Measurements from ENCODE around the gene STAC.
"Not testable (repeated sequence)": the region's sequence is repeated elsewhere in the genome, so short reads cannot be mapped to it uniquely, and the experiment has no call there.

The STAC gene

DNA sequence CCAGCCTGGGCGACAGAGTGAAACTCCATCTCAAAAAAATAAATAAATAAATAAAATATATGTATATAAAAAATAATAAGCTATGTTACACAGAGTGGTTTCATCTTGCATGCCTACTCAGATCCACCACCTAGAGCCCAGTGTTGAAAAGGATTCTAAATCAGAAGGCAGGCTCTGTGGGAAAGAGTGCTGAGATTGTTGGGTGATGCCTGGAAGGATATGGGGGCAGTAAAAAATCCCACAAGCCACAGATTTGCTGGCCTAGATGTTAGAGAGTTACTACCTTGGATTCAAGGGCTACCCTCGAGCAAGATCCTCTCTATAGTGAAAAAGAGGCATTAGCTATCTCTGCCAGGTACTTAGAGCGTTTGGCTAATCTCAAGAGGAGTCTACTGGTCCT lies 144.3 kb downstream of the STAC start:
- DNase-seq = no peak

DNA sequence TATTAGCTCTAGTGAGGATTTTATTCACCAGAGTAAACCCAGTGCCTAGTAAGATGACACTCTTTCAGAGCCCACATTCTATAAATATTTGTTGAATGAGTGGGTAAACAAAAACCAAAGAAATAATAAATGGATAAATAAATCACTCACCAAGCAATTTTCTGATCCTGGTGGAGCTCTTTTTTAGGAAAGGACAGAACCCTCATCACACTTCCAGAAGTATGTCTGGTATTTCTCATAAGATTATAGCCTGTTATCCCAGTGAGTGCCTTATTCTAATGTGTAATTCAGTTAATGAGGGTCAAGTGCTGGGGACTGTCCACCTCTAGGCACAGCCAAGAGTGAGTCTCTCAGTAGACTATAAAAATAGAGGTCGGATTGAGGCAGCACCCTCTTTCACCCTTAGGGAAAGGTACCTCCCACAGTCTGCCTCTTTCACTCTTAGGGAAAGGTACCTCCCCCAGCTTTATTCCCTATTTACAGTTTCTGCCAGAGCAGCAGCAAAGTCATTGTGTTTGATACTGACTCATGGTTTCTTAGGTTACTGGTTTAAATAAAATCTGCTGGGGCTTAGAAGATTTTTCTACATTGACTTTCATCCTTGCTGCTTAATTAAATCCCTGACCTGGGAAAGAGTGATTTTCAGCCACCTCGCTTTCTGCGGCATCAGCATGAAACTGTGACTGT lies 145.0 kb downstream of the STAC start:
- DNase-seq = no peak

DNA sequence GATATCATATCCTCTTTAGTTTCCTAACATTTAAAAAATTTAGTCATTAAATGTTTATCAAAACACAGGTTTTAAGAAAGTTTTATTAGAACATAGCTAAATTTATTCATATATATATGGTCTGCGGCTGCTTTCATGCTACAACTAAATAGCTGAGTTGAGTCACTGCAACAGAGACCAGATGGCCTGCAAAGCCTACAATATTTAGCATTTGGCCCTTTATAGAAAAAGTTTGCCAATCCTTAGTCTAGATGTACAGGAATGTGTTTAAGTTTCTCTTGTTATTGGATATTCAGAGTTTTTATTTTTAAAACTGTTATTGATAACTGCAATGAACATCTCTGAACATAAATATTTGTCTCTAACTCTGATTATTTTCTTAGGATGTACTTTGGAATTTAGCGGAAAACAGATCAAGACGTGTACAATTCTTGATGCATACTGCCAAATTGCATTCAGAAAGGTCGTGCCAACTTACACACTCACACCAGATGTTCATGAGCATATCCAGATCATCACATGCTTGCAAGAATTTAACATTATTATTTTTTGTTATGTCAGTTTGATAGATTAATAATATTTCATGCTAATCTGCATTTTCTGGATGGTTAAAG lies 157.9 kb downstream of the STAC start:
- DNase-seq = no peak

DNA sequence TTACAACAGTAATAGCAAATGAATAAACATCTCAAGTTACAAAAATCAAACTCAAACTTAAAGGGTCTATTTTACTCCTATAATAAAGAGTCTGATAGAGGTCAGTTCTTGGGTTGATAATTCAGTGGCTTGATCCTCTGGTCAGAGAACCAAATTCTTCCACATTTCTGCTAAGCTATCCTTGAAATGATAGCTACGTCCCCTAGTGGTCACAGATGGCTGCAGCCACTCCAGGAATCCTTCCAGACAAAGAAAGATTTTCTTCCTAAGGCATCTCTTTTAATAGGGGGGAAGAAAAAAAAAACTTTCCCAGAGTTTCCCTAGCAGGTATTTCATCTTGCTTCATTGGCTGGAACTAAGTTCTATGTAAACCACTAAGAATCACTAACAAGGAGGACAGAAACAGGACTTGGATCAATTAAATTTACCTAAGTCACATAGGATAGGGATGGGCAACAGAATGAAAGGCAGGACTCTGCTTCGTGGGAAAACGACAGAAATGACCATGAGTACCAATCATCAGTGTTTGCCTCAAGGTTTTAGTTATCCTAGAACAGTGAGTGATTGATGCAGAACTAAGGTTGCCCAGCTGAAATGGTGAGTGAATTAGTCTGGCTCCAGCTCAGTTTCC lies 160.7 kb downstream of the STAC start:
- DNase-seq = peak; percentile 6

DNA sequence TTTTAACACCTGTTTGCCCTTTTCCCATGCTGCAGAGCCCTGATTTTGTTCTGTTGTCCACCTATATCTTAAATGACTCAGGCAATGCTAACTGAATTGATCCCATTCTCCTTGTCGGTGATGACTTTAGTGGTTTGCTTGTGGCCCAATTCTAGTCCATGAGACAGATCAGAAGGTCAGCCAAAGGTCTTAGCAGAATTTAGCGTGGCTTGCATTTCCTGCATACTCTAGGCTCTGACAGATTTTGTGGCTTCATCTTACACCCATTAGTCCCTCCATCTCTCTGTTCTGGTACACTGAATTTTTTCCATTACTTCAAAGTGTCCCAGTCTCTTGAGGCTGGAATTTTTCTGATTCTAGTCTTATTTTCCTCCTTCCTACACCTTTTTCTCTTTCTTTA lies 161.9 kb downstream of the STAC start:
- no peak for DNase-seq

DNA sequence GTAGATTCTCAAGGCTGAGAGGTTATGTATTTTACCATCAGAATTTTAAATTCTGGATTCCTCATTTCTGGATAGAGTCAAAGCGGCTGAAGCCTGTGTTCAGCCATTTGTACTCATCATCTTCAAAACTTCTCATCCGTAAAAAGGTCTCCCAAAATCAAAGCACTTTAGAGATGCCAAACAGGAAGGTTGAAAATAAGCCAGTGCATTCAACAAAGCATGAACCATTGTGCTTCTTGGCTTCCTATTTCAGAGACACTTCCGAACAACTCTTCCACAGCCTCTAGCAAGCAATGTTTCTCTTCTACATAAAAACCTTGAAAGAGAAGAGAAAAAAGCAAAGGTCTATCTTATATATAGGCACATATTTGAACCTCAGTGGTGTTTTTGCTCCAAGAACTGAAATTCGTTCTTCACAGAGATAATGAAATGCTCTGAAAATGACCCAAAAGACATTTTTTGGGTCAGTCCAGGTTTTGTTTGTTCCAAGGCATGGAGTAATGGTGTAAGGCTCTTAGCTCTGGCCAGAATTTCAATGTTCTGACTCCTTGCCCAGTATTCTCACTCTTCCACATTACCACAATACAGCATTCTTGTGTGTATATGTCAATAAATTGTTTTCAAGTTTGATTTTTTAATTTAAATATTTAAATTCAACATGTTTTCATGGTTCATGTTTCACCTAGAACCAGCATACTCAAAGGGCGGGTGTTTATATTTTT lies 163.1 kb downstream of the STAC start:
- DNase-seq = no peak

DNA sequence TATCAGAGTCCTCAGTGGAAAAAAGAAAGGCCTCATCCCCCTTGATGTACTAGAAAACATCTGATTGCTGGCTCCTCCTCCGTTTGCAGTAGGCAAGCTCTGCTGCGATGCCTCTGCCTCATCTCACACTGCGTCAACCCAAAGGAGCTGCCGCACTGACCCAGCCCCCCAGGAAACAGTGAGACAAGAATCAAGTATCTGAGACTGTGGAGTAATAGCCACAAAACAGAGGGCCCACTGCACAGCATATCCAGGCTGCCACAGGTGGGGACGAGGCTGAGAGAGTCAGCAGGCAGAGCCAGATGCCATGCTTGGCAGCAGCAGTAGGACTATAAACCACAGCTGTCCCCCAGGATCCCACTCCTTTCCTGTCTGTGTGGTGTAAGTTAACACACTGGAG lies 165.9 kb downstream of the STAC start:
- no peak for DNase-seq

DNA sequence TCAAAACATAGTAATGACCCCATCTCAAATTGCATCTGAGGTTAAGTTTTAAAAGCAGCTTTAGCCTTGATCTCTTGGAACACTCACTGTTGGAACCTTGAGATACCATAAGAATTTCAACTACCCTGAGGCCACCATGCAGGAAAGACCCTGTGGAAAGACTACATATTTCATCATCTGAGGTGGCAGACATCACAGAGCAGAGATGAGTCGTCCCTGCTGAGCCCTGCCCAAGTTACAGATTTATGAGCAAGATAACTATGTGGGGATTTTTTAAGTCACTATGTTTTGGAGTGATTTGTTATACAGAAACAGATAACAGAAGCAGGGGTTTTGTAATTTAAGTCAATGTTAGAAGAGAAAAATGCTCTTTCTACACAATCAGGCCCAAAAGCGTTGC lies 168.4 kb downstream of the STAC start:
- no peak for DNase-seq

DNA sequence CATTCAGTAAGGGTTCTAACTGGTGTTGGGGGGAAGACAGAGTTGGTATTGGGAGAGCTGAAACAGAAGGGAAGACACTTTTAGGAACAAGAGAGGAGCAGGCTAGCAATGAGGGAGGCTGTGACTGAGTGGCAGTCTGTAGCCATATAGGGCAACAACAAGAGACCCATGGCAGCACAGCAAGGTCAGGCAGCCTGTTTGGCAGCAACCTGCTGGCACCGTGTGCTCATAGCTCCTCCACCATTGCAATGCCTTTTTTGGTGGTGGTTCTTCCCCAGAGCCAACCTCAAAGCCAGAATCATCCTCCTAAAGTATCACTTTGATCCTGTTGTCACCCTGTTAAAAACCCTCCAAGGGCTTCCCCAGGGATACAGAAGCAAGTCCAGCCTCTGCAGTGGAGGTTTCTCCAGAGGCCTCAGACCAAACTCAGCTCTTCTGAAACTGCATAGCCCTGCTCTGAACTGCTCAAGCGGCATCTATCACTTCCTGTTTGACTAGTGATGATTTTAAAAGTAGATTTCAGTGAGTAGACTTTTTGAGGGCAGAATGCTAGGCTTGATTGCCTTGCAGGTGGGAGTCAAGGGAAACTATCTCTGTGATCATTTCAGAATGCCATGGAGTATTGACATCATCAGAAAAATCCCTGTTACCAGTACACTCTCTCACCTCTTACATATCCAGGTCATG lies 176.9 kb downstream of the STAC start:
- no peak for DNase-seq

DNA sequence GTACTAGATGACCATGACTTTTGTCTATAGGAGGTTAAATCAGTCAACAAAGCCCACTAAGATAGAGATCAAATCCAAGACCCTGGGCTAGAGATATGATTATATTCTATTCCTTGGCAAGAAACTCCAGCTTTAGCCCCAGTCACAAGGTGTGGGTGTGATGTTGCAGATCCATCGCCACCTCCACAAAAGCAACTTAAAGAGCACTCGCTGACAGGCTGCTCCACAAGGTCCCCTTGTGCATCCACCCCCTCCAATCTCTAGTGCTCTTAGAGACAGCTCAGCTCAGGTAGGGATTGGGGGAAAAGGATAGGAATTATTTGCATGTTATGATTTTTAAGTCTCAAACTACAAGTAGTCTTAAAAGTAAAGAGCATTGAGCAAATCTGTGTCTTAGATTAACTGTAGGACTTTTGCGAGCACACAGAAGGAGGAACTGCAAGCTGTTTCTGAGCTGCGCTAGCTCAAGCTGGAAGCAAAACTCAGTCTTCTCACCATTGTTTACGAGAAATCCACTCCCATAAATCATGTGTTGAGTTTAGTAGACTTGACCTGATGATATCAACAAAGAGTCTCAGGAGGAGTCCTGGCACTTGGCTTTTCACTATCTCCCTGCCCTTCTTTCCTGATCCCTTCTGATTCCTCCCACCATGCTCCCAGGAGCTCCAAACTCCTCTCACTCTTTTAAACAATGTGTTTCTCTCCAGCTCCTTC lies 177.6 kb downstream of the STAC start:
- no peak for DNase-seq

DNA sequence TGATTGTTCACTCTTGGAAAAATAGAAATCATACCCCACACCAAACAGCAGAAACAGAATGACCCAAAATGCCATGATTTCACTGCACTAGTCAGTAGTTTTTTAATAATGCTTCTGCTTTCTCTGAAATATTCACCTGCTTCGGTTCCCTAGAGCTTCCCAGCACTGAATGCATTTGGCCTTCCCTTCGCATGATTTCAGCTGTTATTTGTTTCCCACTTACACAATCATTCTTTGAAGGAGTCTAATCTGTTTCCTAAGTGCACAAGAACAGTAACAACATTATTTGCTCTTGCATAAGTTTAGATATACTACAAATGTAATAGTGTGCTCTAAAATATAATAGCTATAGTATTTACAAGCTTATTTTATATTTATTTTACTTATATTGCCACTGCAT lies 178.7 kb downstream of the STAC start:
- no peak for DNase-seq

DNA sequence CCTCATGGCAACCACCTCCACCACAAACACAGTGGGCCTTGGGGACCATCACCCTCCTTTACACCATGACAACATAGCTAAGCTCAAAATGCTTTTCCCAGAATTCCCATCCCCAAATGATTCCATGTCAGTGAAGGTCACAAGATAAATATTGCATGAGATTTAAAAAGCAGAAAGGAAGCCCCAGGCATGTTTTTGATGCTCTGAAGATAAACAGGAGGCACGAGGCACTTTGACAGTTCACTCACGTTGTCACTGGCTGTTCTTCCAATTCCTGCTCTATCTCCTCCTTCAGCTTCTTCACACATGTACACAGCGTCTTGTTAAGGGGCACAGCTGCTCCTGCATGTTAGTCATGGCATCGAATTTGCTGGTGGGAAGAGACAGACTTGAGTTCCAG lies 180.4 kb downstream of the STAC start:
- no peak for DNase-seq

DNA sequence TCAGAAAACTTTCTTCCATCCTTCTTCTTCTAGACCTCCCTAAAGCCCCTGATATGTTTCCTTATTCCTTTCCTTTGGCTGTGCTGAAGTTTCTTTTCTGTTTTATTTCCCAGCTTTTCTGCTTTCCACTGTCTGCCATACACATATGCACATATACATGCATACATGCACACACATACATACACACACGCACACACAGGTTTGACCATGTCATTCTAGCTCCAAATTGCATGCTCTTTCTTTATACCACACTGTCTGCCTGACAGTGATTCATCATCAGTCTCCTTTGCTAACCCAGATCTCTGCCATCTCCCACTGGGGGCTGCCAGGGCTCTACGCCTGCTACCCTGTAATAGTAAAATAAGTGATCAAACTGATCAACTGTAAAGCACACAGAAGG lies 181.3 kb downstream of the STAC start:
- DNase-seq = no peak

DNA sequence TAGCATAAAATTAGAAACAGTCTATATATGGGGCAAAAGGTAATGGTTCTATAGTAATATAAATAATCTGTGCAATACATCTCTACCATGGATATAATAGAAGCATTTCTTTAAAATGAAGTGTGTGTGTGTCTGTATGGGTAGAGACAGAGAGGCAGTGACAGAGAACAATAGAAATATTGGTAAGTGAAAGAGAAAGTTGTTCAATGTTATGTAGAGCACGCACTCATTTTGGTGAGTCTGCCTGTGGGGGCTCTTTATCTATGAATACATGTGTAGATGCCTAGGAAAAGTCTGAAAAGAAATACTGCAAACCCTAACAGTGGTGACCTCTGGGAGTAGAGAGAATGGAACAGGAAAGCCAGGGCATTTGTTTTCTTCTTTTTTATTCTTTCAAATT lies 182.6 kb downstream of the STAC start:
- DNase-seq = no peak

DNA sequence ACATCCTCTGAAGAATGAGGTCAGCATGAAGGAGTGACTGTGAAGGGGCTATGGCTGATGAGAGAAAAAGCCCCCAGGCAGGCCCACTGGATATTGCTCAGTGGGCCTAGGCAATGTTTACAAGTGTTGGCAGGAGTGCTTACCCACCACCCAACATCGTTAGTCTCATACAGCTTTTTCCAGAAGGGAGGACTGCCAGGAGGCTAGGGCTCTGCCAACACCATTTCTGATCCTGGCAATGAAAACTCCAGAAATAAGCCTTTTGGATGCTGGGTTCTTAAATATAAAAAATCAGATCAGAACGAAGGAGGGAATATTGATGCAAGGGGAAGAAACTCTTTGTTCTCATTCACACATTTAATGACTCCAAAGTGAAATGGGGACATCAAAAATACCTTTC lies 194.9 kb downstream of the STAC start:
- DNase-seq = no peak

DNA sequence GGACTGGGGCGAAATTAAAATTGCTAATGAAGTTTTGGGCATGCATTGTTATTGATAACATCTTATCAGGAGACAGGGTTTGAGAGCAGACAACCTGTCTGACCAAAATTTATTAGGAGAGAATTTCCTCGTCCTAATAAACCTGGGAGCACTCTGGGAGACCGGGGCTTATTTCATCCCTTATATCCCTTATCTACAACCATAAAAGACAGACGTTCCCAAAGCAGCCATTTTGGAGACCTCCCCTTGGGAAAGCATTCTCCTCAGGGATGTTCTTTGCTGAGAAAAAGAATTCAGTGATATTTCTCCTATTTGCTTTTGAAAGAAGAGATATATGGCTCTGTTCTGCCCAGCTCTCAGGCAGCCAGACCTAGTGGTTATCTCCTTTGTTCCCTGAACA lies 198.1 kb downstream of the STAC start:
- not testable (repeated sequence) for DNase-seq

DNA sequence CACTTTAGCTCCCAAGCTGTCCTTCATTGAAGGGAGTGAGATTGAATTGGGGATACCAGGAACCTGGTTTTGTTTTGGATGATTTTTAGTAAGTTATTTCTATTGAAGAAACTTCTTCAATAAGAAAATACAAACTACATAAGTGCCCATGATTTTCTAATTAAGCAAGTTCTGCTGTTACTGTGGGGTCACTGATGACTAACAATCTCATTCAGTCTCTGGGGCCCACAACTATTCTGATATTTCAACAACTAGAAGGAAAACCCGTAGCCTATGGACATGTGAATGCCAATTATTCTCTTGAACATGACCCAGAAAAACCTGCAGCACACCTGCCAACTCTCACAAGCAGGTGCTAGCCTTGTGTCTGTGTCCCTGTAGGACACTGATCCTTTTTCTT lies 199.4 kb downstream of the STAC start:
- DNase-seq = no peak

DNA sequence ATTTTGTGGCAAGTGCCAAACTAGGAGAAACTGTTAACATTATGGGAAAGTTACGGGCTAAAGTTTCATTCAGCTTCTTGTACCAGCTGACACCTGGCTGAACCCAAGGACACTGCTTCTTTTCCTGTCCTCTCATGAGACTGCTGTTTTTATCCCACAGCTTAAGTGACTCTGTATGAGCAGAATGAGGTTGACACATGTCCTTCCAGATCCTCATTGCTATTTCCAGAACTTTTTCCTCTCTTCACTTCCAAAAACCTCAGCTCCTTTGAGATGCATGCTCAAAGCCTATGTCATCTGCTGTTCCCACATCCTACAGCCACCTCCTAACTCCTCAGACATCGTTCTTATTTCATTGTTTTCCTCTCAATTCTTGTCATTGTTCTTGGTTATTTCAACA lies 200.4 kb downstream of the STAC start:
- no peak for DNase-seq

DNA sequence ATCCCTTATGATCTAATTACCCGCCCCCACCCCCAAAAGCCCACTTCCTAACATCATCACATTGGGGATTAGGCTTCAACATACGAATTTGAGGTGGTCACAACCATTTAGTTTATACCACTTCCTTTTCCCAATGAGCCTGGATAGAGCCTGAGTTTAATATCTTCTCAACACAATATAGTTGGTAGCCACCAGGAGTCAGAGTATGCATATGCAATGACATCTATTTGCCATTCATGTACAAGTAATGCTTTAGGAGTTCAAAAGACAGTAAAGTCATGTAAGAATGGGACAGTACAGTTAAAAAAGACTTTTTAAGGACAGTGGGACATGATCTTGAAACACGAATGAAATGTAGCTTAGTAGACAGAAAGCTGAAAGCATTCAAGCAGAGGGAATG lies 211.7 kb downstream of the STAC start:
- DNase-seq = no peak

DNA sequence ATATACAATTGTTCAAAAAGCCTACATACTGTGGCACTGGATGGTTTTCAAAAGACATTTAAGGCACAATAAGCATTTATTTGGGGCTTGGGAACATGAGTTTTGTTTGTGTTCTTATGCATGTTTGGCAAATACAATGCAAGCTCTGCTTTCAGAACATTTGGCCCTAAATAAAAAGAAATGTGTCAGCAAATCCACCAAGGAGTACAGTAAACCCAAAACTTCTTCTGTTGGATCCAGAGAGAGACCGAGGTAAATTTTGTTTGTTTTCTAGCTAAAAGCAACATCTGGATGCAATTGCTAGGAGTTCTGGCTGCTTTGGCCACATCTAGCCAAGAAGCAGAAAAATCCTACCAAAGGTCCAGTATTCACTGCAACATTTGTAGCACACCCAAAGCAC lies 215.2 kb downstream of the STAC start:
- no peak for DNase-seq

DNA sequence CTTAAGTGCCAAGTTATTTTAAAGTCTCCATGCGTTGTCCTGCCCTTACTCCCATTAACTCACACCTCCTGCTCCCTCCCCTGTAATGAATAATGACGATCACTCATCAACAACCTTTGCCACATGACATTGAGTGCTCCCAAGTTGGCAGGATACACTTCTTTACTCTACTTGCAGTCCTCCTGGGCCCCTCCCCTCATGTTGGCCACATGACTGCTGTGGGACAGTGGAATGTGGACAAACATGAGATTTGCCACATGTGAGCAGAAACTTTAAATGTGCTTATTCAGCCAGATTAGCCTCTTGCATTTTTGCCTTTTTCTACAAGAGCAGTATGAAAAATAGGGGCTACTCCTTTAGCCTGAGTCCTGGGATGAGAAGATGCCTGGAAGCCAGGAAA lies 216.1 kb downstream of the STAC start:
- no peak for DNase-seq

DNA sequence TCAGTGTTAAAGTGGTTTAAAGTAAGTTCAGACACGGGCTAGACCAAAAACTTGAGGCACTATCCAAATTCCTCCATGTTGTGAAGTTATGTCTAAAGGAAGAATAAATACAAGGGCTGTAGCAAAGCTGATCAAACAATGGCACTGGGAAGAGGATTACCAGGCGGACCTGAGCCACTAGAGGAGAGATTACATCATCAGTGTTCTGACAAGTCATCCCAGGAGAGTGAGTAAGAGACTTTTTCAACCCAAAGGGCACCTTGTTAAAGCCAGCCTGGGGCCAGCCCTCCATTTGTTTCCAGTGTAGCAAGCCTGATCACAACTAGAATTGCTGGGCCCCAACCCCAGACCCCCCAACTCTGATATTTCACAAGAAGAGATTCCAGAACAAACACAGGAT lies 217.1 kb downstream of the STAC start:
- DNase-seq = no peak

All from RPMI8226 (cell line).